ENCODE measurements around the gene THBS3.

DNA sequence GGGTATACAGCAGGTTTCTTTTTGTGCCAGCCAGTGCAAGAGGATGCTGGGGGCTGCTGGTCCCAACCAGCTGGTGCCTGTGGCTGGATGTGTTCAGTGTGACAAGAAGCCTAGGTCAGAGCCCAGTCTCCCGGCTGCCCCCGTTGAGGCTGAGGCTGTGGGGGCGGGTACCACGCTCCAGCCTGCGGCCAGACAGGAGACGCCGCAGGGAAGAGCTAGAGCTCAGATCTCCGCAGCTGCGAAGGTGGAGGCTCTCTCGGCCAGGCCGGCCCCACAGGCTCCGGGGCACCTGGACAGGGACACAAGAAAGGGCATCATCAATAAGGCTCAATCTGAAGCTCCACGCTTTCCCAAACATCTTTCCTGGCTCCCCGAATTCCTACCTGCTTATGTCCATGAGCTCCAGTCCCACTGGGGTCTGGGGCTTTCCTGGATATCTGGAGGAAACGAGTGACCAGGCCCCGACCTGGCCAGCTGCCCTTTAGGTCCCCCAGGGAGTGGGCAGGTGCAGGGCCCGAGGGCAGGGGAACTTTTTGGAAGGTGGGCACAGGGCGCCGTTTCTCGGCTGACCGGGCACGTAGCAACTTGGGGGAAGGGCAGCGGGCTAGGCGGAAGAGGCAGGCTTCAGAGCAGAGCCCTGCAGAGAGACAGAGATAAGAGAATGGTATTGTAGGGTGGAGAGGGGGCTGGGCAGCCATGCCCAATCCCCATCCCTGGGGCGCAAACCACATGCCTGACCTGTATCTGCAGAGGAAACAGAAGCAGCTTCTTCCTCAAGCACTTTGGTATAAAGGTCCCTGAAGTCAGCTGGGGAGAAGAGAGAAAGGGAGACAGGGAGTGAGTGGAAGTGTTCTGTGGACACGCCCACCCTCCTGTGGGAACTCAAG, 40.2 kb upstream of the THBS3 start:
- TF ChIP-seq, protein P1, sequence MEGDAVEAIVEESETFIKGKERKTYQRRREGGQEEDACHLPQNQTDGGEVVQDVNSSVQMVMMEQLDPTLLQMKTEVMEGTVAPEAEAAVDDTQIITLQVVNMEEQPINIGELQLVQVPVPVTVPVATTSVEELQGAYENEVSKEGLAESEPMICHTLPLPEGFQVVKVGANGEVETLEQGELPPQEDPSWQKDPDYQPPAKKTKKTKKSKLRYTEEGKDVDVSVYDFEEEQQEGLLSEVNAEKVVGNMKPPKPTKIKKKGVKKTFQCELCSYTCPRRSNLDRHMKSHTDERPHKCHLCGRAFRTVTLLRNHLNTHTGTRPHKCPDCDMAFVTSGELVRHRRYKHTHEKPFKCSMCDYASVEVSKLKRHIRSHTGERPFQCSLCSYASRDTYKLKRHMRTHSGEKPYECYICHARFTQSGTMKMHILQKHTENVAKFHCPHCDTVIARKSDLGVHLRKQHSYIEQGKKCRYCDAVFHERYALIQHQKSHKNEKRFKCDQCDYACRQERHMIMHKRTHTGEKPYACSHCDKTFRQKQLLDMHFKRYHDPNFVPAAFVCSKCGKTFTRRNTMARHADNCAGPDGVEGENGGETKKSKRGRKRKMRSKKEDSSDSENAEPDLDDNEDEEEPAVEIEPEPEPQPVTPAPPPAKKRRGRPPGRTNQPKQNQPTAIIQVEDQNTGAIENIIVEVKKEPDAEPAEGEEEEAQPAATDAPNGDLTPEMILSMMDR (optimal IDR thresholded peaks at IDR 0.05 in 1 of 3, IDR thresholded peaks at IDR 0.05 in 1 of 3, conservative IDR thresholded peaks at IDR 0.05 in 1 of 3; ENCODE audit: extremely low read depth in 1 of 3, insufficient read depth in 2 of 3, low read length in 3 of 3), result no peak
- TF ChIP-seq EZH2 (IDR thresholded peaks at IDR 0.05; ENCODE audit: low read length), result no peak
